Measurements from ENCODE around the gene CCL4L2.
"Not testable (repeated sequence)": the region's sequence is repeated elsewhere in the genome, so short reads cannot be mapped to it uniquely, and the experiment has no call there.

DNA sequence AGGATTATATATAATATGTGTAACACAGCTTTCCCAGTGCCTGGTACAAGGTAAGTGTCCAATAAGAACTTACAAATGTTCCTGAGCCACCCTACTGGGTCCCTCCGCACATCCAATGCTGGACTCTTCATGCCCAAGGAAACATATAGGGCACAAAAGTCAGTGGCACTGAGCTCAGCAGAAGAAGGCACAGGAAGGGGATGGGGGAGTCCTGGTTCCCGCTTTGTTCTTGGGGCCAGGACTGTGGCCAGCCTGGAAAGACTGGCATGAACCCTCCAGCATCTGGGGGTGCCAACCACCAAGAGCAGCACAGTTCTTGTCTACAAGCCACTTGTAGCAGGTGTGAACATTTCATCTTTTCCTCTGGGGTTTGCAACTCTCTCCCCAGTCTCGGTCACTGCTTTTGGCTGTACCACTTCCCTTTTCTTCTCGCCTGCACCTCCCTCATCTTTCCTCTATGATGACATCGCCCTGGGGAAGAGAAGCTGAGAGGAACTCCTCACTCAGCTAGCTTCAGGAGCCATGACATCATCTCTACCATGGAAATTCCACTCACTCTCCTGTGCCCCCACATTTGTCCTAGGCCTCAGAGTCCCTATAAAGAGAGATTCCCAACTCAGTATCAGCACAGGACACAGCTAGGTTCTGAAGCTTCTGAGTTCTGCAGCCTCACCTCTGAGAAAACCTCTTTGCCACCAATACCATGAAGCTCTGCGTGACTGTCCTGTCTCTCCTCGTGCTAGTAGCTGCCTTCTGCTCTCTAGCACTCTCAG is at the start of gene CCL4L2:
- TF ChIP-seq, protein P1, sequence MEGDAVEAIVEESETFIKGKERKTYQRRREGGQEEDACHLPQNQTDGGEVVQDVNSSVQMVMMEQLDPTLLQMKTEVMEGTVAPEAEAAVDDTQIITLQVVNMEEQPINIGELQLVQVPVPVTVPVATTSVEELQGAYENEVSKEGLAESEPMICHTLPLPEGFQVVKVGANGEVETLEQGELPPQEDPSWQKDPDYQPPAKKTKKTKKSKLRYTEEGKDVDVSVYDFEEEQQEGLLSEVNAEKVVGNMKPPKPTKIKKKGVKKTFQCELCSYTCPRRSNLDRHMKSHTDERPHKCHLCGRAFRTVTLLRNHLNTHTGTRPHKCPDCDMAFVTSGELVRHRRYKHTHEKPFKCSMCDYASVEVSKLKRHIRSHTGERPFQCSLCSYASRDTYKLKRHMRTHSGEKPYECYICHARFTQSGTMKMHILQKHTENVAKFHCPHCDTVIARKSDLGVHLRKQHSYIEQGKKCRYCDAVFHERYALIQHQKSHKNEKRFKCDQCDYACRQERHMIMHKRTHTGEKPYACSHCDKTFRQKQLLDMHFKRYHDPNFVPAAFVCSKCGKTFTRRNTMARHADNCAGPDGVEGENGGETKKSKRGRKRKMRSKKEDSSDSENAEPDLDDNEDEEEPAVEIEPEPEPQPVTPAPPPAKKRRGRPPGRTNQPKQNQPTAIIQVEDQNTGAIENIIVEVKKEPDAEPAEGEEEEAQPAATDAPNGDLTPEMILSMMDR (conservative IDR thresholded peaks at IDR 0.05; ENCODE audit: low read length): not testable (repeated sequence)
- TF ChIP-seq EZH2phosphoT487 (IDR thresholded peaks at IDR 0.05; ENCODE audit: borderline replicate concordance): not testable (repeated sequence)
